ENCODE data around the gene N4BP2L2.

- TF ChIP-seq CTCF (IDR thresholded peaks at IDR 0.05; ENCODE audit: insufficient read depth, low read length, poor library complexity, severe bottlenecking) (no peak), EZH2phosphoT487 (conservative IDR thresholded peaks at IDR 0.05; ENCODE audit: low read length) (no peak)
Measured at GRCh38 chr13:32472194-32472621, 66.4 kb downstream of the N4BP2L2 start.

All from SU-DHL-6 (cell line).